ENCODE data around the gene TRIM38.
A peak's percentile ranks its signal among the peaks of the same experiment; 100 is the strongest.

The TRIM38 gene

GRCh38 chr6:26024651-26025046 is 62.0 kb downstream of the TRIM38 start:
- H3K27ac ChIP-seq, result peak overlapping the region; percentile 93
- intact Hi-C loops (cut with DNase I; ENCODE audit: low total_unique reads), result loop anchor here (10.0 kb wide), 1 partner anchor 1810 kb away; a partner anchor contains a TSS
- TF ChIP-seq, protein P1, sequence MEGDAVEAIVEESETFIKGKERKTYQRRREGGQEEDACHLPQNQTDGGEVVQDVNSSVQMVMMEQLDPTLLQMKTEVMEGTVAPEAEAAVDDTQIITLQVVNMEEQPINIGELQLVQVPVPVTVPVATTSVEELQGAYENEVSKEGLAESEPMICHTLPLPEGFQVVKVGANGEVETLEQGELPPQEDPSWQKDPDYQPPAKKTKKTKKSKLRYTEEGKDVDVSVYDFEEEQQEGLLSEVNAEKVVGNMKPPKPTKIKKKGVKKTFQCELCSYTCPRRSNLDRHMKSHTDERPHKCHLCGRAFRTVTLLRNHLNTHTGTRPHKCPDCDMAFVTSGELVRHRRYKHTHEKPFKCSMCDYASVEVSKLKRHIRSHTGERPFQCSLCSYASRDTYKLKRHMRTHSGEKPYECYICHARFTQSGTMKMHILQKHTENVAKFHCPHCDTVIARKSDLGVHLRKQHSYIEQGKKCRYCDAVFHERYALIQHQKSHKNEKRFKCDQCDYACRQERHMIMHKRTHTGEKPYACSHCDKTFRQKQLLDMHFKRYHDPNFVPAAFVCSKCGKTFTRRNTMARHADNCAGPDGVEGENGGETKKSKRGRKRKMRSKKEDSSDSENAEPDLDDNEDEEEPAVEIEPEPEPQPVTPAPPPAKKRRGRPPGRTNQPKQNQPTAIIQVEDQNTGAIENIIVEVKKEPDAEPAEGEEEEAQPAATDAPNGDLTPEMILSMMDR (IDR thresholded peaks at IDR 0.05), result no peak
- no peaks in the 10 kb centered on the region for H3K9me3 ChIP-seq
- DNase-seq, result no peak
- H3K4me1 ChIP-seq, result peaks cover 0 to 21% (median 2%) of the 10 kb centered on the region in 4 donors
- no peaks in the 10 kb centered on the region for H3K36me3 ChIP-seq
- no peak overlapping the region for H3K4me3 ChIP-seq
- H3K27me3 ChIP-seq, result no peaks in the 10 kb centered on the region

- Histone ChIP-seq H3K27ac (peak overlapping the region; percentile 93), H3K9me3 (no peaks in the 10 kb centered on the region), H3K36me3 (no peaks in the 10 kb centered on the region), H3K27me3 (no peaks in the 10 kb centered on the region), H3K4me1 (peaks cover 0 to 17% (median 2%) of the 10 kb centered on the region in 4 donors), H3K4me3 (peak overlapping the region; percentile 69 to 76)
- peak in 1 of 2 donors; percentile 73 for DNase-seq
- TF ChIP-seq, protein P1 (IDR thresholded peaks at IDR 0.05), result no peak
- intact Hi-C loops (cut with DNase I; ENCODE audit: low total_unique reads), result loop anchor here (10.0 kb wide), 1 partner anchor 1810 kb away; a partner anchor contains a TSS
These were observed 62.7 kb downstream of the TRIM38 start for GRCh38 chr6:26025047-26025893.

GRCh38 chr6:26025894-26026832 is 63.6 kb downstream of the TRIM38 start:
- Histone ChIP-seq H3K9me3 (no peaks in the 10 kb centered on the region), H3K36me3 (no peaks in the 10 kb centered on the region), H3K4me3 (peak overlapping the region; percentile 69 to 76), H3K27ac (peak overlapping the region; percentile 93), H3K27me3 (no peaks in the 10 kb centered on the region), H3K4me1 (peaks cover 0 to 17% (median 3%) of the 10 kb centered on the region in 4 donors)
- intact Hi-C loops (cut with DNase I; ENCODE audit: low total_unique reads), result loop anchor here (10.0 kb wide), 1 partner anchor 1809 kb away; a partner anchor contains a TSS
- TF ChIP-seq, protein P1 (IDR thresholded peaks at IDR 0.05), result peak; percentile 80 to 81
- peak; percentile 97 to 99 for DNase-seq

GRCh38 chr6:26026833-26027490 is 64.4 kb downstream of the TRIM38 start:
- H3K36me3 ChIP-seq, result no peaks in the 10 kb centered on the region
- H3K4me3 ChIP-seq, result peak overlapping the region; percentile 69 to 76
- no peaks in the 10 kb centered on the region for H3K9me3 ChIP-seq
- intact Hi-C loops (cut with DNase I; ENCODE audit: low total_unique reads), result loop anchor here (10.0 kb wide), 1 partner anchor 1808 kb away; a partner anchor contains a TSS
- peaks cover 0 to 23% (median 9%) of the 10 kb centered on the region in 4 donors for H3K4me1 ChIP-seq
- peak overlapping the region; percentile 93 for H3K27ac ChIP-seq
- TF ChIP-seq, protein P1 (IDR thresholded peaks at IDR 0.05), result no peak
- no peaks in the 10 kb centered on the region for H3K27me3 ChIP-seq
- peak; percentile 93 to 95 for DNase-seq
